ENCODE data around the gene LRIT3.

LRIT3 gene

GRCh38 chr4:109908731-109909130, 60.8 kb downstream of the LRIT3 start:
- DNase-seq (ENCODE audit: low read depth): no peak

GRCh38 chr4:109910256-109910655, 62.3 kb downstream of the LRIT3 start:
- DNase-seq (ENCODE audit: low read depth): no peak

- no peak for DNase-seq (ENCODE audit: low read depth)
These were observed 65.0 kb downstream of the LRIT3 start, which contains the start of gene EGF for GRCh38 chr4:109912706-109913595. TSS of gene EGF (plus strand) at chr4:109912883. CDS start at chr4:109913336, 453 bp downstream.

GRCh38 chr4:109913596-109914241, 65.8 kb downstream of the LRIT3 start:
- DNase-seq (ENCODE audit: low read depth): no peak

GRCh38 chr4:109914322-109914721, 66.4 kb downstream of the LRIT3 start:
- DNase-seq (ENCODE audit: low read depth): no peak

GRCh38 chr4:109915385-109916026, 67.6 kb downstream of the LRIT3 start:
- no peak for DNase-seq (ENCODE audit: low read depth)

- DNase-seq (ENCODE audit: low read depth): no peak
These were observed 68.1 kb downstream of the LRIT3 start for GRCh38 chr4:109916027-109916409.

- DNase-seq (ENCODE audit: low read depth): no peak
These were observed 73.5 kb downstream of the LRIT3 start for GRCh38 chr4:109921384-109921808.
